BE2C (cell line): ENCODE data around the gene RIN3.

Experiments
- DNase-seq: peaks from one replicate; pipeline ENCODE4 v3.0.0-alpha.2; 2020
- H3K27me3 ChIP-seq: fragments of 250-450 bp; sonication (Bioruptor Pico); 2 replicates; pipeline ENCODE4 v1.5.1; 2020; ENCODE audit warnings: mild to moderate bottlenecking
- H3K36me3 ChIP-seq: fragments of 250-450 bp; sonication (Bioruptor Pico); 2 replicates; pipeline ENCODE4 v1.5.1; 2020; ENCODE audit warnings: mild to moderate bottlenecking
- H3K4me1 ChIP-seq: fragments of 250-450 bp; sonication (Bioruptor Pico); 2 replicates; pipeline ENCODE4 v1.5.1; 2020
- H3K4me3 ChIP-seq: 2 replicates; pipeline ENCODE4 v1.5.1; 2011; ENCODE audit warnings: low read depth, low read length
- H3K9me3 ChIP-seq: fragments of 250-450 bp; sonication (Bioruptor Pico); 2 replicates; pipeline ENCODE4 v1.5.1; 2020
- TF ChIP-seq, protein P1 (sequence below): IDR thresholded peaks from 2 replicates; pipeline ENCODE4 v1.5.1; 2012; ENCODE audit warnings: mild to moderate bottlenecking, low read depth, low read length

RIN3 gene

DNA sequence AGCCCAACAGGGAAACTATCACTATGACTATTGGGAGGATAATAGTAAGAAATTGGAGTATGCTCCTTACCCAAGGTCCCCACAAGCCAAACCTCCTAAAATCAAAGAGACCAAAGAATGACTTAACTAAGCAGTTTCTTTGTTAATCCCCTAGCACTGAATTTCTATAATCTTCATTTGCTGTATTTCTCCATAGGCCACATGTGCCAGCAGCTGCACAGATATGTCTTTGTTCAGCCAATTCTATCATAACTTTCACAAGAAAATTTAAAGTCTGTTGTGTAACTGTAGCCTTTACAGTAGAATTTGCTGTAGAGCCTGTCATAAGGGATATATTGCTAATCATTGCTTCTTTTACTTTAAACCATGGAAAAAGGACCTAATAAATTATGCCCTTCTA lies 104.0 kb downstream of the RIN3 start:
- no peaks in the 10 kb centered on the region; the same call in 1 of the 2 replicates for H3K9me3 ChIP-seq
- TF ChIP-seq, protein P1, sequence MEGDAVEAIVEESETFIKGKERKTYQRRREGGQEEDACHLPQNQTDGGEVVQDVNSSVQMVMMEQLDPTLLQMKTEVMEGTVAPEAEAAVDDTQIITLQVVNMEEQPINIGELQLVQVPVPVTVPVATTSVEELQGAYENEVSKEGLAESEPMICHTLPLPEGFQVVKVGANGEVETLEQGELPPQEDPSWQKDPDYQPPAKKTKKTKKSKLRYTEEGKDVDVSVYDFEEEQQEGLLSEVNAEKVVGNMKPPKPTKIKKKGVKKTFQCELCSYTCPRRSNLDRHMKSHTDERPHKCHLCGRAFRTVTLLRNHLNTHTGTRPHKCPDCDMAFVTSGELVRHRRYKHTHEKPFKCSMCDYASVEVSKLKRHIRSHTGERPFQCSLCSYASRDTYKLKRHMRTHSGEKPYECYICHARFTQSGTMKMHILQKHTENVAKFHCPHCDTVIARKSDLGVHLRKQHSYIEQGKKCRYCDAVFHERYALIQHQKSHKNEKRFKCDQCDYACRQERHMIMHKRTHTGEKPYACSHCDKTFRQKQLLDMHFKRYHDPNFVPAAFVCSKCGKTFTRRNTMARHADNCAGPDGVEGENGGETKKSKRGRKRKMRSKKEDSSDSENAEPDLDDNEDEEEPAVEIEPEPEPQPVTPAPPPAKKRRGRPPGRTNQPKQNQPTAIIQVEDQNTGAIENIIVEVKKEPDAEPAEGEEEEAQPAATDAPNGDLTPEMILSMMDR = no peak
- DNase-seq = no peak
- H3K4me3 ChIP-seq = no peak overlapping the region
- H3K27me3 ChIP-seq = peaks cover 5% of the 10 kb centered on the region; the same call in 1 of the 2 replicates
- H3K36me3 ChIP-seq = no peaks in the 10 kb centered on the region
- no peaks in the 10 kb centered on the region for H3K4me1 ChIP-seq

DNA sequence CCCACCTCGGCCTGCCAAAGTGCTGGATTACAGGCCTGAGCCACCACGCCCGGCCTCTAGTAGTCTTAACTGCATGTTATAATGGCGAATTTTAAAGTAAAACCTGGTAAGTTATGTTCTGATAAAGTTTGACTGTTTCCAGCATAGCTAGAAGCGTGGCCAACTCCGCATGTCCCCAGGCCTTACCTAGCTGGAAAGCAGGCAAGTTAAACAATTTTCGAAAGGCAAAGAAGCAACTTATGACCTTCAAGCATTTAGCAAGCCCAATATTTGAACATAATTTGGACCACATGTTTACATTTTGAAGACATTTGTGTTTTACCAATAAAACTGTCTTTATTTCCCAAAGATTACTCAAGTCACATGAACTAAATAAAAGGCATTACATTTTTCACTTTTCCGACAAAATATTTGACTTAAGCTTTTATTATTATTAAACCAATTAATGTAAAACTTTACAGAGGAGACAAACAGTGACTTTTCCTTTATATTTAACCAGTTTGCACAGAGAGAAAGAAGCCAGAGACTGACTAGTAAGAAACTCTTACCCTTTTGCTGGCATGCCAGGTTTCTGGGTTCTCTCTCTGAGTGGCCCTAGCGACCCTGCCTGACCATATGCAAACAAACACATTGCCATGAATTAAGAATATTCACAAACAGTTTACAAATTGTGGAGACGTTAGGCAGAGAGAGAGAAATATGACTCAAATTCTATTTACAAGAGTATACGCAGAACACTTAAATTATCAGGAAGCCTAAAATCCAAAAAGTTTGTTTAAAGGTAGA lies 106.3 kb downstream of the RIN3 start:
- no peak overlapping the region for H3K4me3 ChIP-seq
- H3K27me3 ChIP-seq = peaks cover 5% of the 10 kb centered on the region
- TF ChIP-seq, protein P1 = no peak
- no peaks in the 10 kb centered on the region for H3K36me3 ChIP-seq
- no peaks in the 10 kb centered on the region for H3K4me1 ChIP-seq
- DNase-seq = no peak
- no peaks in the 10 kb centered on the region; the same call in 1 of the 2 replicates for H3K9me3 ChIP-seq

DNA sequence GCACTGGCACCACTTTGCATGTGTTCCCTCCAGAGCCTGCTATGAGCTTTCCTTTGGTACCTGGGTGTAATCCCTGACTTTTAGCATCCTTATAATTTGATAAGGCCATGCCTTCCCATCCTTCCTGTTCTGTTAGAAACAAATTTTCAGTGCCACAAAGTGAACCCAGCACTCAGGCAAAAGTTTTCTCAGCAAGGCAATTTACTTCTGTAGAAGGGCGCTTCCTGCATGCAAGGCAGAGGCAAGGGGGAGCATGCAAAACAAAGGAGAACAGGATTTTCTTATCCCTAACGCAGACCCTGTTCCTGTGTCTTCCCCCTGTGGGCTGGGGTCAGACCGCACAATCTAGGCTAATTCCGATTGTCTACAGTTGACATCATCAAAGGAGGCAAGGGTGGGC lies 108.7 kb downstream of the RIN3 start:
- TF ChIP-seq, protein P1 = no peak
- H3K9me3 ChIP-seq = no peaks in the 10 kb centered on the region; the same call in 1 of the 2 replicates

DNA sequence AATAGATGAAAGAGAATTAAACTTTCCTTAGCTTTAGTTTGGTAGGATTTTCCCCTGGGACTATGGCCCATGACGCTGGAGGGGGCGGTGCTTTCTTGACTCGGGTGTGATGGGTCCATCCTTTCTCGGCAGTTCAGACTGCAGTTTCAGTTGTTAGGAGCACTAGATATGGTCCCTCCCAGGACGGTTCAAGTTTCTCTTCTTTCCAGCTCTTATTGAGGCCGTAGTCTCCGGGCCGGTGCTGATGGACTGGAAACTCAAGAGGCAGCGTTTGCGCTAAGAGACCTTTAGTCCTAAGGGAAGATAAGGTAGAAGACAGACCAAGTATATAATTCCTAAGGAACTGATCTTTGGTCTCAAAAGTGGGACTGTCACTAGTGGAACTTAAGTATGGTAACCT lies 111.2 kb downstream of the RIN3 start:
- H3K4me3 ChIP-seq = no peak overlapping the region
- H3K9me3 ChIP-seq = no peaks in the 10 kb centered on the region; the same call in 1 of the 2 replicates
- no peaks in the 10 kb centered on the region for H3K36me3 ChIP-seq
- no peak for DNase-seq
- TF ChIP-seq, protein P1 = no peak
- H3K27me3 ChIP-seq = peaks cover 22% of the 10 kb centered on the region
- H3K4me1 ChIP-seq = no peaks in the 10 kb centered on the region

More for the DNA sequence above, 108.7 kb downstream of the RIN3 start:
- Histone ChIP-seq H3K27me3 (peaks cover 19% of the 10 kb centered on the region), H3K4me1 (no peaks in the 10 kb centered on the region), H3K4me3 (no peak overlapping the region), H3K36me3 (no peaks in the 10 kb centered on the region)
- no peak for DNase-seq

DNA sequence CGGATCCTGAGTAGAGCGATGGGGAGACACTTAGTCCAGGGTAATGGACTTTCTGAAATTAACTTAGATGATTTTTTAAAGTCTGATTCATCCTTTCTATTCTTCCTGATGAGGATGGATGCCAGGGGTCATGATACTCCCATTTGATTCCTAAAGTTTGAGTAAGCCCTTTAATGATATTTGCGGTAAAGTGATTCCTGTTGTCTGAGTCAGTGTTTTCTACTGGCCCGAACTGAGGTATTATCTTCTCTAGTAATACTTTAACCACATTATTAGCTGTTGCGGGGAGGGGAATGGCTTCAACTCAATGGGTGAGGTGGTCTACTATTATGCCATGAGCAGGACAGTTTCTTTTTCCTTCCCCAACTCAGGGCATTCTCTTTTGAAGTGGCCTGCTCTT lies 111.6 kb downstream of the RIN3 start:
- H3K36me3 ChIP-seq = no peaks in the 10 kb centered on the region
- no peak for DNase-seq
- H3K4me1 ChIP-seq = no peaks in the 10 kb centered on the region
- no peaks in the 10 kb centered on the region; the same call in 1 of the 2 replicates for H3K9me3 ChIP-seq
- H3K4me3 ChIP-seq = no peak overlapping the region
- peaks cover 22% of the 10 kb centered on the region for H3K27me3 ChIP-seq
- TF ChIP-seq, protein P1 = no peak

DNA sequence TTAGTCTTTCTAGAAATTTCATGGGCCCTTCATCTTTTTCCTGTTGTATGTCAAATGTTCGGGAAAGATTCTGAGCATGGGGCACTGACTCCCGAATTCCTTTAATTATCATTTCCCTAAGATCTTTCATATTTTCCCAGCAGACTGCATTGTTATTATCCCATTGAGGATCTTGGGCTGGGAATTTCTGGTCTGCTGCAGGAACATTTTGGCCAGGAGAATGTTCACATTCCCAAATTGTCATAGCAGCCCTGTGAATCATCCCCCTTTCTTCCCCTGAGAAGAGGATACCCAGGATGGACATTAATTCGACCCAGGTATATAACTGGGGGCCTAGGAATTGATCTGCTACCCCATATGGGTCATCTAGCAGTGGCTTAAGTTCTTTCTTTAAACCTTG lies 112.5 kb downstream of the RIN3 start:
- DNase-seq = no peak
- Histone ChIP-seq H3K36me3 (no peaks in the 10 kb centered on the region), H3K4me3 (no peak overlapping the region), H3K4me1 (no peaks in the 10 kb centered on the region), H3K27me3 (peaks cover 22% of the 10 kb centered on the region), H3K9me3 (no peaks in the 10 kb centered on the region; the same call in 1 of the 2 replicates)
- TF ChIP-seq, protein P1 = no peak
